GM21381 (cell line): Measurements from ENCODE around the gene HES5.

Experiments used
- ATAC-seq: cut with Tn5 transposase; IDR thresholded peaks from one replicate; pipeline ENCODE4 v1.9.1; 2021; ENCODE audit warnings: mild to moderate bottlenecking, moderate library complexity; ENCODE audit not compliant: unreplicated experiment

HES5 gene

GRCh38 chr1:2483026-2483425 is 47.0 kb downstream of the HES5 start:
- ATAC-seq = no peak

- no peak for ATAC-seq
Observed at GRCh38 chr1:2482588-2482987, 47.5 kb downstream of the HES5 start.

- ATAC-seq = no peak
Observed at GRCh38 chr1:2481885-2482284, 48.2 kb downstream of the HES5 start.

- ATAC-seq = no peak
Observed at GRCh38 chr1:2480986-2481364, 49.1 kb downstream of the HES5 start.

- no peak for ATAC-seq
Observed at GRCh38 chr1:2480236-2480985, 49.7 kb downstream of the HES5 start.

GRCh38 chr1:2479618-2480017 is 50.4 kb downstream of the HES5 start:
- ATAC-seq = no peak

- ATAC-seq = no peak
Observed at GRCh38 chr1:2479186-2479585, 50.9 kb downstream of the HES5 start.
